ENCODE measurements around the gene PGRMC1. TPM values are rescaled to one million over a fixed set of nuclear protein-coding genes. Genes with fewer than 3 reads are reported as not detected.

Gene PGRMC1
- total RNA-seq, 1 experiment from 2014 or later, result 177 TPM

DNA sequence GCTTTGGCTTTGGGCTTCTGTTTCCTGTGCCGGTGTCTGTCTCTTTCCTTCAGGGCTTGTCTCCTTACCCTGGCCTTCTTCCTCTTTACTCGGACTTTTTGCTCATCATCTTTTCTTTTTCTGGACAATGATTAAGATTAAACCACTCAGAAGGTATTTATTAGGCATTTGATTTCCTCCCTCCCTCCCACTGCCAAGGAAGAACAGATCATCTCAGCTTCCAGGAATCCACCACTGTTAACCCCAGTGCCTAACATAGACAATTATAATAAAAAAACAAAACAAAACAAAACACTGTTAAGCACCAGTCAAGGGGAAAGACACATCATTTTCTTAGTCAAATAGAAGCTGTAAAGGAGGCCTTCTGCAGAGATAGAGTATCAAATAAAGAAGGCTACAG, 16.6 kb downstream of the PGRMC1 start:
- no peak for TF ChIP-seq TEAD4 (CRISPR knock-in tag; IDR thresholded peaks at IDR 0.05)
- no peak for TF ChIP-seq SMAD4 (CRISPR knock-in tag; IDR thresholded peaks at IDR 0.05)
- no peak for TF ChIP-seq FOXJ3 (CRISPR knock-in tag; IDR thresholded peaks at IDR 0.05; ENCODE audit: borderline replicate concordance)
- TF ChIP-seq GTF2I (CRISPR knock-in tag; conservative IDR thresholded peaks at IDR 0.05), result no peak
- TF ChIP-seq, protein P1, sequence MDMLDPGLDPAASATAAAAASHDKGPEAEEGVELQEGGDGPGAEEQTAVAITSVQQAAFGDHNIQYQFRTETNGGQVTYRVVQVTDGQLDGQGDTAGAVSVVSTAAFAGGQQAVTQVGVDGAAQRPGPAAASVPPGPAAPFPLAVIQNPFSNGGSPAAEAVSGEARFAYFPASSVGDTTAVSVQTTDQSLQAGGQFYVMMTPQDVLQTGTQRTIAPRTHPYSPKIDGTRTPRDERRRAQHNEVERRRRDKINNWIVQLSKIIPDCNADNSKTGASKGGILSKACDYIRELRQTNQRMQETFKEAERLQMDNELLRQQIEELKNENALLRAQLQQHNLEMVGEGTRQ (CRISPR knock-in tag; IDR thresholded peaks at IDR 0.05), result no peak
- no peak for TF ChIP-seq RELA (CRISPR knock-in tag; IDR thresholded peaks at IDR 0.05; ENCODE audit: borderline replicate concordance)
- TF ChIP-seq NFATC4 (CRISPR knock-in tag; IDR thresholded peaks at IDR 0.05), result no peak
- no peak for TF ChIP-seq ZNF671 (CRISPR knock-in tag; IDR thresholded peaks at IDR 0.05)
- TF ChIP-seq, protein P2, sequence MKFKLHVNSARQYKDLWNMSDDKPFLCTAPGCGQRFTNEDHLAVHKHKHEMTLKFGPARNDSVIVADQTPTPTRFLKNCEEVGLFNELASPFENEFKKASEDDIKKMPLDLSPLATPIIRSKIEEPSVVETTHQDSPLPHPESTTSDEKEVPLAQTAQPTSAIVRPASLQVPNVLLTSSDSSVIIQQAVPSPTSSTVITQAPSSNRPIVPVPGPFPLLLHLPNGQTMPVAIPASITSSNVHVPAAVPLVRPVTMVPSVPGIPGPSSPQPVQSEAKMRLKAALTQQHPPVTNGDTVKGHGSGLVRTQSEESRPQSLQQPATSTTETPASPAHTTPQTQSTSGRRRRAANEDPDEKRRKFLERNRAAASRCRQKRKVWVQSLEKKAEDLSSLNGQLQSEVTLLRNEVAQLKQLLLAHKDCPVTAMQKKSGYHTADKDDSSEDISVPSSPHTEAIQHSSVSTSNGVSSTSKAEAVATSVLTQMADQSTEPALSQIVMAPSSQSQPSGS (CRISPR knock-in tag; IDR thresholded peaks at IDR 0.05; ENCODE audit: borderline replicate concordance, low read depth), result no peak
- TF ChIP-seq MXD4 (CRISPR knock-in tag; IDR thresholded peaks at IDR 0.05; ENCODE audit: borderline replicate concordance), result no peak
- TF ChIP-seq ZNF232 (CRISPR knock-in tag; IDR thresholded peaks at IDR 0.05), result no peak
- TF ChIP-seq RORB (CRISPR knock-in tag; IDR thresholded peaks at IDR 0.05), result no peak
- TF ChIP-seq MLX (CRISPR knock-in tag; IDR thresholded peaks at IDR 0.05), result no peak
- no peak for TF ChIP-seq E2F5 (CRISPR knock-in tag; IDR thresholded peaks at IDR 0.05)
- no peak for TF ChIP-seq SP1 (CRISPR knock-in tag; conservative IDR thresholded peaks at IDR 0.05)
- TF ChIP-seq, protein P3, sequence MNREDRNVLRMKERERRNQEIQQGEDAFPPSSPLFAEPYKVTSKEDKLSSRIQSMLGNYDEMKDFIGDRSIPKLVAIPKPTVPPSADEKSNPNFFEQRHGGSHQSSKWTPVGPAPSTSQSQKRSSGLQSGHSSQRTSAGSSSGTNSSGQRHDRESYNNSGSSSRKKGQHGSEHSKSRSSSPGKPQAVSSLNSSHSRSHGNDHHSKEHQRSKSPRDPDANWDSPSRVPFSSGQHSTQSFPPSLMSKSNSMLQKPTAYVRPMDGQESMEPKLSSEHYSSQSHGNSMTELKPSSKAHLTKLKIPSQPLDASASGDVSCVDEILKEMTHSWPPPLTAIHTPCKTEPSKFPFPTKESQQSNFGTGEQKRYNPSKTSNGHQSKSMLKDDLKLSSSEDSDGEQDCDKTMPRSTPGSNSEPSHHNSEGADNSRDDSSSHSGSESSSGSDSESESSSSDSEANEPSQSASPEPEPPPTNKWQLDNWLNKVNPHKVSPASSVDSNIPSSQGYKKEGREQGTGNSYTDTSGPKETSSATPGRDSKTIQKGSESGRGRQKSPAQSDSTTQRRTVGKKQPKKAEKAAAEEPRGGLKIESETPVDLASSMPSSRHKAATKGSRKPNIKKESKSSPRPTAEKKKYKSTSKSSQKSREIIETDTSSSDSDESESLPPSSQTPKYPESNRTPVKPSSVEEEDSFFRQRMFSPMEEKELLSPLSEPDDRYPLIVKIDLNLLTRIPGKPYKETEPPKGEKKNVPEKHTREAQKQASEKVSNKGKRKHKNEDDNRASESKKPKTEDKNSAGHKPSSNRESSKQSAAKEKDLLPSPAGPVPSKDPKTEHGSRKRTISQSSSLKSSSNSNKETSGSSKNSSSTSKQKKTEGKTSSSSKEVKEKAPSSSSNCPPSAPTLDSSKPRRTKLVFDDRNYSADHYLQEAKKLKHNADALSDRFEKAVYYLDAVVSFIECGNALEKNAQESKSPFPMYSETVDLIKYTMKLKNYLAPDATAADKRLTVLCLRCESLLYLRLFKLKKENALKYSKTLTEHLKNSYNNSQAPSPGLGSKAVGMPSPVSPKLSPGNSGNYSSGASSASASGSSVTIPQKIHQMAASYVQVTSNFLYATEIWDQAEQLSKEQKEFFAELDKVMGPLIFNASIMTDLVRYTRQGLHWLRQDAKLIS (CRISPR knock-in tag; IDR thresholded peaks at IDR 0.05; ENCODE audit: borderline replicate concordance), result no peak
- TF ChIP-seq, protein P4, sequence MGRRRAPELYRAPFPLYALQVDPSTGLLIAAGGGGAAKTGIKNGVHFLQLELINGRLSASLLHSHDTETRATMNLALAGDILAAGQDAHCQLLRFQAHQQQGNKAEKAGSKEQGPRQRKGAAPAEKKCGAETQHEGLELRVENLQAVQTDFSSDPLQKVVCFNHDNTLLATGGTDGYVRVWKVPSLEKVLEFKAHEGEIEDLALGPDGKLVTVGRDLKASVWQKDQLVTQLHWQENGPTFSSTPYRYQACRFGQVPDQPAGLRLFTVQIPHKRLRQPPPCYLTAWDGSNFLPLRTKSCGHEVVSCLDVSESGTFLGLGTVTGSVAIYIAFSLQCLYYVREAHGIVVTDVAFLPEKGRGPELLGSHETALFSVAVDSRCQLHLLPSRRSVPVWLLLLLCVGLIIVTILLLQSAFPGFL (CRISPR knock-in tag; IDR thresholded peaks at IDR 0.05; ENCODE audit: borderline replicate concordance), result no peak
- TF ChIP-seq, protein P5, sequence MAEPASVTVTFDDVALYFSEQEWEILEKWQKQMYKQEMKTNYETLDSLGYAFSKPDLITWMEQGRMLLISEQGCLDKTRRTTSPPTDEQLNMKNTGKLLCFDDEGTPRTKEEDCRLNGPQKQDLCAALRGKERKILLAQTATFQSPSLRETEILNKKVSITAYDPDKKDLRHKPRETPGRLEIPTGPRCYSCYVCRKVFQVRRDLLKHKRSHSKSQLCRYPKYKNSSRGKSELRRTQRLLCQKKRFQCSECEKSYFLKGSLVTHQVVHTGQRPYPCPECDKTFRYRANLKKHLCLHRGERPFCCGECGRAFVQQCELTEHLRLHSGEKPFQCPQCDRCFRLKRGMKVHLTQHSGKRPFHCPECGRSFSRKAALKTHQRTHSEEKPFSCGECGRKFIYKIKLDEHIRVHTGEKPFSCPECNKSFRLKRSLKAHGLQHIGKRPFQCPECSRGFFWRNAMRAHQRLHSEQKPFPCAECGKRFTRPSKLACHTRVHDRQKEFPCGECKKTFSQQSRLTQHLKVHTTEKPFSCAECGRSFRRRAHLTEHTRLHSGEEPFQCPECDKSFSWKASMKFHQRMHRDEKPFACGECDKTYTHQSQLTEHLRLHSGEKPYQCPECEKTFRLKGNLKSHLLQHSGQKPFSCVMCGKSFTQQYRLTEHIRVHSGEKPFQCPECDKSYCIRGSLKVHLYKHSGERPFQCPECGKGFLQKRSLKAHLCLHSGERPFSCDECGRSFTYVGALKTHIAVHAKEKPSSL (CRISPR knock-in tag; conservative IDR thresholded peaks at IDR 0.05), result no peak
- TF ChIP-seq TP53 (CRISPR knock-in tag; IDR thresholded peaks at IDR 0.05), result no peak
- no peak for TF ChIP-seq ZNF219 (CRISPR knock-in tag; IDR thresholded peaks at IDR 0.05; ENCODE audit: borderline replicate concordance)
- Mint-ChIP-seq H3K27ac (no peak overlapping the region), H3K36me3 (no peaks in the 10 kb centered on the region), H3K4me1 (no peaks in the 10 kb centered on the region), H3K27me3 (ENCODE audit: low read depth) (no peaks in the 10 kb centered on the region), H3K9me3 (no peaks in the 10 kb centered on the region), H3K4me3 (no peak overlapping the region)
- CTCF ChIA-PET, result interaction anchor here (1.2 kb wide), 1 partner anchor 20 kb away, joined by 3 read pairs; no protein-coding TSS in a partner anchor
- DNase-seq (ENCODE audit: low spot score) (no peak), ATAC-seq (no peak)
- POLR2A ChIA-PET, result no interaction called here

Data from WTC11 (cell line).